Neuronal stem cell (in vitro differentiated cells): Measurements from ENCODE around the gene DDB1.

Experiments used
- DNase-seq: peaks from one replicate; pipeline ENCODE4 v3.0.0-alpha.2; 2013; ENCODE audit warnings: low spot score
- H2AFZ ChIP-seq: one replicate; pipeline ENCODE4 v1.6.1; 2013; ENCODE audit warnings: mild to moderate bottlenecking, low read length, inconsistent platforms
- H2AK5ac ChIP-seq: 2 replicates; pipeline ENCODE4 v1.6.1; 2013; ENCODE audit warnings: low read depth, mild to moderate bottlenecking, inconsistent platforms, low read length, moderate library complexity, mixed read lengths
- H2BK120ac ChIP-seq: 2 replicates; pipeline ENCODE4 v1.6.1; 2013; ENCODE audit warnings: low read depth, mild to moderate bottlenecking, inconsistent platforms, low read length, moderate library complexity, mixed read lengths
- H2BK12ac ChIP-seq: one replicate; pipeline ENCODE4 v1.6.1; 2013; ENCODE audit warnings: low read length, inconsistent platforms
- H2BK15ac ChIP-seq: 2 replicates; pipeline ENCODE4 v1.6.1; 2013; ENCODE audit warnings: mild to moderate bottlenecking, low read length, inconsistent platforms, mixed read lengths
- H2BK5ac ChIP-seq: one replicate; pipeline ENCODE4 v1.6.1; 2013; ENCODE audit warnings: inconsistent platforms, mild to moderate bottlenecking, low read length, moderate library complexity
- H3K14ac ChIP-seq: one replicate; pipeline ENCODE4 v1.6.1; 2013; ENCODE audit warnings: low read length, inconsistent platforms
- H3K18ac ChIP-seq: 2 replicates; pipeline ENCODE4 v1.6.1; 2013; ENCODE audit warnings: low read length, inconsistent platforms
- H3K23ac ChIP-seq: 2 replicates; pipeline ENCODE4 v1.6.1; 2013; ENCODE audit warnings: low read depth, mild to moderate bottlenecking, mixed read lengths, low read length, inconsistent platforms; ENCODE audit not compliant: poor library complexity
- H3K27ac ChIP-seq: replicated peaks from 3 replicates; pipeline ENCODE4 v1.5.1; 2013; ENCODE audit warnings: low read length, inconsistent platforms
- H3K27me3 ChIP-seq, 3 experiments: 2 replicates each; pipeline ENCODE4 v1.6.1; 2013; ENCODE audit warnings: low read length in 3 of 3, mild to moderate bottlenecking in 2 of 3, inconsistent platforms in 1 of 3, low read depth in 1 of 3, mixed read lengths in 1 of 3, moderate library complexity in 1 of 3; ENCODE audit not compliant: control insufficient read depth in 3 of 3, insufficient read depth in 3 of 3
- H3K36me3 ChIP-seq, 2 donors: replicated peaks in 1 of 2; 2 replicates each; pipeline ENCODE4 v1.6.1; 2013; ENCODE audit warnings: low read length in 2 of 2; ENCODE audit not compliant: control insufficient read depth in 2 of 2, insufficient read depth in 2 of 2
- H3K4ac ChIP-seq: 2 replicates; pipeline ENCODE4 v1.6.1; 2013; ENCODE audit warnings: inconsistent platforms, mild to moderate bottlenecking, low read length, moderate library complexity
- H3K4me1 ChIP-seq, 2 donors: 1 replicate in 1 of 2; 2 replicates in 1 of 2; pipeline ENCODE4 v1.6.1; 2013; ENCODE audit warnings: low read length in 2 of 2, low read depth in 1 of 2; ENCODE audit not compliant: control insufficient read depth in 2 of 2, insufficient read depth in 1 of 2
- H3K4me2 ChIP-seq: one replicate; pipeline ENCODE4 v1.6.1; 2013; ENCODE audit warnings: mild to moderate bottlenecking, low read length, inconsistent platforms; ENCODE audit not compliant: insufficient read depth, poor library complexity, severe bottlenecking
- H3K4me3 ChIP-seq, 2 donors: 2 replicates each; pipeline ENCODE4 v1.5.1; 2013; ENCODE audit warnings: low read length in 2 of 2, mild to moderate bottlenecking in 2 of 2, inconsistent platforms in 1 of 2, moderate library complexity in 1 of 2
- H3K79me1 ChIP-seq: one replicate; pipeline ENCODE4 v1.6.1; 2013; ENCODE audit warnings: low read depth, mild to moderate bottlenecking, inconsistent platforms, low read length, moderate library complexity
- H3K9ac ChIP-seq: one replicate; pipeline ENCODE4 v1.6.1; 2013; ENCODE audit warnings: mild to moderate bottlenecking, low read depth, low read length, inconsistent platforms; ENCODE audit not compliant: poor library complexity
- H3K9me3 ChIP-seq, 2 donors: replicated peaks in 1 of 2; 2 replicates each; pipeline versions ENCODE3 to v1.6.1; 2013; ENCODE audit warnings: low read length in 2 of 2, mild to moderate bottlenecking in 2 of 2, inconsistent platforms in 1 of 2, low read depth in 1 of 2, mixed read lengths in 1 of 2, moderate library complexity in 1 of 2; ENCODE audit not compliant: control insufficient read depth in 2 of 2, insufficient read depth in 1 of 2
- H4K8ac ChIP-seq: one replicate; pipeline ENCODE4 v1.6.1; 2013; ENCODE audit warnings: low read depth, mild to moderate bottlenecking, inconsistent platforms, low read length, moderate library complexity
- H4K91ac ChIP-seq: one replicate; pipeline ENCODE4 v1.6.1; 2013; ENCODE audit warnings: low read length, low read depth, mild to moderate bottlenecking, inconsistent platforms; ENCODE audit not compliant: poor library complexity
- WGBS, 2 donors: extraction: QIAGEN DNeasy Blood & Tissue Kit; methylation state at CpG; one replicate each; pipeline ENCODE4 v1.1.7; 2013; ENCODE audit warnings: missing lambda C conversion rate in 2 of 2, mixed read lengths in 1 of 2; ENCODE audit not compliant: insufficient read length in 2 of 2, insufficient replicate concordance in 1 of 2; ENCODE audit errors: extremely low coverage in 2 of 2; 5-methylcytosine and 5-hydroxymethylcytosine counted together

DDB1 gene

GRCh38 chr11:61293867-61294716 lies 38.8 kb downstream of the DDB1 start:
- WGBS, 2 donors, result no CpG with 5 or more reads among the region's 60 CpGs
- peak overlapping the region; percentile 48 to 86 for H3K4me3 ChIP-seq
- peak; percentile 31 for DNase-seq
- peak overlapping the region; percentile 63 for H2BK120ac ChIP-seq
- peaks cover 0 to 3% (median 0%) of the 10 kb centered on the region in 3 experiments for H3K27me3 ChIP-seq
- H3K9me3 ChIP-seq, result peaks cover 0 to 3% of the 10 kb centered on the region in 2 donors
- H3K4ac ChIP-seq, result no peak overlapping the region
- H3K23ac ChIP-seq, result peak overlapping the region; percentile 82
- H2BK15ac ChIP-seq, result peak overlapping the region; percentile 91
- H2BK5ac ChIP-seq, result peak overlapping the region; percentile 85
- H2BK12ac ChIP-seq, result peak overlapping the region; percentile 63
- H3K27ac ChIP-seq, result peak overlapping the region; percentile 74
- peak overlapping the region; percentile 98 for H3K4me2 ChIP-seq
- H3K36me3 ChIP-seq, result peaks cover 12 to 28% of the 10 kb centered on the region in 2 donors
- peak overlapping the region; percentile 98 for H3K18ac ChIP-seq
- peak overlapping the region; percentile 74 for H2AFZ ChIP-seq
- no peak overlapping the region for H4K91ac ChIP-seq
- peak overlapping the region; percentile 96 for H3K9ac ChIP-seq
- H3K14ac ChIP-seq, result peak overlapping the region; percentile 97
- H3K79me1 ChIP-seq, result peaks cover 4% of the 10 kb centered on the region
- H4K8ac ChIP-seq, result peak overlapping the region; percentile 87
- H3K4me1 ChIP-seq, result peaks cover 12 to 32% of the 10 kb centered on the region in 2 donors
- peak overlapping the region; percentile 57 for H2AK5ac ChIP-seq

- H3K4ac ChIP-seq, result no peak overlapping the region
- peak overlapping the region; percentile 67 for H3K9ac ChIP-seq
- no peak overlapping the region for H3K4me2 ChIP-seq
- no peak overlapping the region for H4K91ac ChIP-seq
- H3K9me3 ChIP-seq, result peaks cover 0 to 3% of the 10 kb centered on the region in 2 donors
- no peak overlapping the region for H2AFZ ChIP-seq
- H3K23ac ChIP-seq, result peak overlapping the region; percentile 44
- peak overlapping the region; percentile 42 for H2AK5ac ChIP-seq
- H3K14ac ChIP-seq, result no peak overlapping the region
- peaks cover 12 to 17% of the 10 kb centered on the region in 2 donors for H3K36me3 ChIP-seq
- DNase-seq, result no peak
- H4K8ac ChIP-seq, result no peak overlapping the region
- no peak overlapping the region for H2BK15ac ChIP-seq
- H2BK12ac ChIP-seq, result peak overlapping the region; percentile 2
- no peak overlapping the region for H3K4me3 ChIP-seq
- no peak overlapping the region for H3K27ac ChIP-seq
- H3K27me3 ChIP-seq, result peaks cover 0 to 3% (median 0%) of the 10 kb centered on the region in 3 experiments
- peaks cover 10 to 15% of the 10 kb centered on the region in 2 donors for H3K4me1 ChIP-seq
- no peak overlapping the region for H2BK5ac ChIP-seq
- H2BK120ac ChIP-seq, result no peak overlapping the region
- no CpG with 5 or more reads among the region's 2 CpGs for WGBS, 2 donors
- H3K79me1 ChIP-seq, result peaks cover 4% of the 10 kb centered on the region
- H3K18ac ChIP-seq, result no peak overlapping the region
These were observed 40.5 kb downstream of the DDB1 start for GRCh38 chr11:61292356-61292755.

- H3K23ac ChIP-seq, result no peak overlapping the region
- H2BK12ac ChIP-seq, result no peak overlapping the region
- H4K8ac ChIP-seq, result no peak overlapping the region
- H3K4me3 ChIP-seq, result no peak overlapping the region
- H2AK5ac ChIP-seq, result no peak overlapping the region
- no peak overlapping the region for H2BK15ac ChIP-seq
- peaks cover 5% of the 10 kb centered on the region for H3K79me1 ChIP-seq
- no peak overlapping the region for H4K91ac ChIP-seq
- peaks cover 0 to 3% (median 0%) of the 10 kb centered on the region in 3 experiments for H3K27me3 ChIP-seq
- no peak overlapping the region for H3K4me2 ChIP-seq
- H3K9me3 ChIP-seq, result no peaks in the 10 kb centered on the region
- peaks cover 7 to 20% of the 10 kb centered on the region in 2 donors for H3K36me3 ChIP-seq
- no peak overlapping the region for H2BK5ac ChIP-seq
- no peak overlapping the region for H3K27ac ChIP-seq
- H3K9ac ChIP-seq, result peak overlapping the region; percentile 63
- no peak overlapping the region for H3K4ac ChIP-seq
- H3K14ac ChIP-seq, result no peak overlapping the region
- peaks cover 8 to 12% of the 10 kb centered on the region in 2 donors for H3K4me1 ChIP-seq
- H3K18ac ChIP-seq, result no peak overlapping the region
- no peak overlapping the region for H2AFZ ChIP-seq
- no CpG with 5 or more reads among the region's 12 CpGs for WGBS, 2 donors
- DNase-seq, result no peak
- H2BK120ac ChIP-seq, result no peak overlapping the region
These were observed 41.8 kb downstream of the DDB1 start for GRCh38 chr11:61290905-61291690.
